CD4-positive, alpha-beta T cell treated with Interferon gamma for 1 hour (primary cell): ENCODE data around the gene MTCL3.

Experiments
- DNase-seq: peaks from one replicate; pipeline ENCODE4 v3.0.0-alpha.2; 2020

Gene MTCL3

GRCh38 chr6:127518710-127519468 lies at the start of gene MTCL3:
Gene MTCL3 (minus strand): TSS chr6:127519335.
- no peak for DNase-seq

DNA sequence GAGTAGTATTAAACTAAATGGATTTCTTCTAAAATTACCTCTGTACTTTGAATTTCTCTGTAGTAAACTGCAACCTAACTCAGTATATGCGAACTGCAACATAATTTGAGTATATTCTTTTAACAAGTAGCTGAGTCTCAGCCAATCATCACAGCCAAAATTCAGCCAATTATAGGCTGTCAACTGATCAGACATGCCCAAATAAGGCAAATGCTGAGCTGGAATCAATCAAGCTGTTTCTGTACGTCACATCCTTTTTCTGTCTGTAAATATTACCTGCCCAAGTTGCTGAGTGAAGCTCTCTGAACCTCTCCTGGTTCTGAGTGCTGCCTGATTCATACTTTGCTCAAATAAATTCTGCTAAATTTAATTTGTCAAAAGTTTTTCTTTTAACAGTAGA lies 48.3 kb upstream of the MTCL3 start:
- DNase-seq: no peak

GRCh38 chr6:127566651-127567050 lies 47.5 kb upstream of the MTCL3 start:
- no peak for DNase-seq

DNA sequence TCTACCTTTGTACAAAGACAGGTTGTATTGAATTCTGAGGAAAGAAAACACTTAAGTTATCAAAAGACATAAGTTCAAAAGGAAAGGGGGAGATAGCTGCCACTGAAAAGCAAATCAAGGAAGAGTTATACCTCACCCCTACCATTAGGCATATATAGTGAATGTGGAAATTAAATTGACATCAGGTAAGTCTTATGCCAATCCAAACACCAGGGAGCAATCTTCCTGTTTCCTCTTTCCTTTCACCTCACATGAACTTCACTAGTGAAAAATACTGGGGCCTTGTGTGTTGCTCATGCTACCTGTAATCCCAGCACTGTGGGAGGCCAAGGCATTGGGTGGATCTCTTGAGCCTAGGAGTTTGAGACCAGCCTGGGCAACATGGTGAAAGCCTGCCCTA lies 47.0 kb upstream of the MTCL3 start:
- no peak for DNase-seq

DNA sequence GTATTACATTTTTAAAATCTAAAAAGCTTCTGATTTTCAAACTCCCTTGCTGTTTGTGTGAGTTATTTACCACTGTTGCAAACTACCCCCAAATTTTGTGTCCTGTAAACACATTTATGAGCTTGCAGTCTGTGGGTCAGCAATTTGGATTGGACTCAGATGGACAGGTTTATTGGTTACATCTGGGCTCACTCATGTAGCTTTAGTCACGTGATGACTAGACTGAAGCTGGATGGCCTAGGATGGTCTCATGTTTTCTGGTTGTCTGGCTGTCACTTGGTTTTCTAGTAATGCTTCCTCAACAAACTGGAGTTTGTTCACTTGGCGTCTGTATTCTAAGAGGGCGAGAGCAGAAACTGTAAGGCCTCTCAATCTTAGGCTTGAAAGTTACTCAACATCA lies 45.6 kb upstream of the MTCL3 start:
- DNase-seq: no peak

- no peak for DNase-seq
Measured at GRCh38 chr6:127561660-127562059, 42.5 kb upstream of the MTCL3 start.

- no peak for DNase-seq
Measured at GRCh38 chr6:127554435-127555006, 35.4 kb upstream of the MTCL3 start.

DNA sequence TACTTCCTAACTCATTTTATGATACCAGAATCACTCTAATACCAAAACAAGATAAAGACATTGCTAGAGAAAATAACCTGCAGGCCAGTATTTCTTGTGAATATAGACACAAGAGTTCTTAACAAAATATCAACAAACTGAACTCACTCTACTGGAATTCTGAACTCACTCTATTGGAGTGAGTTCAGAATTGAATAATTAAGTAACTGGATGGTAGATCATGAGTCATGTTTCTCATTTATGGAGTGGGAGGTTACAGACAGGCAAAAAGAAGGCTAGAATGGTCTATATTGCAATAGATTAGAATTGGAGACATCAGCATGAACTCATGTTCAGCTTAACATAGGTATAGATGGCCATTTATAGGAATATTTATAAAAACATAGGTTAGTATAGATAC lies 31.3 kb upstream of the MTCL3 start:
- DNase-seq: no peak

DNA sequence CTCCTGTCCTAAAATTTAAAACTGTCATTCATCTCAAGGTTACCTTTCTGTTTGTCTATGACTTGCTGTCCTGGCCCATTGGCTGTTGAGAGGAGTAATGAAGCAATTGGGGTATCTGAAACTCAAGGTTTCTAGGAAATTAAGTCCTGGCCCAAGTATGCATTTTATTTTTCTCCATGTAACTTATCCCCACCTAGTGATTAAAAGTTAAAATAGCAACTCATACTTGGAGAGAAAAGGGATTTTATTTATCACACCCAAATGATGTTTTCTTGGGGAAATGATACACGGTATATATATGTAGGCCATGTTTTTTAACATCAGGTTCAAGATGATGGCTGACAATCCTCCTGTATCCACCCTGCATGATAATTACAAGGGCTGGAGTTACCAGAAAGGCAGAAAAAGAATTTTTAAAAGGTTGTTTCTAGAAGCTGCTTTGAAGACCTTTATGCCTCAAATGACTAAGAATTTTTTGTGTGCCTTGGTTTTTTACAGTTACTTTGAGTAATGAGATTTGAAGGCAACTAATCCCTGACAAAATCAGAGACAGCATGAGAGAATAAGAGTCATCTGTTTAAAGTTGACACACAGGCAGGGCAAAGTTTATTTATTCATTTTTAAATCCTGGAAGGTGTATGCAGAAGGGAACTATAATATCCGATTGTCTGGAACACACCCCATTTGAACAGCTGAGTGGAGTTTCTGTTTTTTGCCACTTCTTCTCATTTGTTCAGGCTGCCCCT lies 28.9 kb upstream of the MTCL3 start:
- DNase-seq: no peak

GRCh38 chr6:127547215-127547614 lies 28.1 kb upstream of the MTCL3 start:
- DNase-seq: no peak

GRCh38 chr6:127539272-127539671 lies 20.1 kb upstream of the MTCL3 start:
- no peak for DNase-seq

GRCh38 chr6:127538750-127539264 lies 19.7 kb upstream of the MTCL3 start:
- DNase-seq: no peak

DNA sequence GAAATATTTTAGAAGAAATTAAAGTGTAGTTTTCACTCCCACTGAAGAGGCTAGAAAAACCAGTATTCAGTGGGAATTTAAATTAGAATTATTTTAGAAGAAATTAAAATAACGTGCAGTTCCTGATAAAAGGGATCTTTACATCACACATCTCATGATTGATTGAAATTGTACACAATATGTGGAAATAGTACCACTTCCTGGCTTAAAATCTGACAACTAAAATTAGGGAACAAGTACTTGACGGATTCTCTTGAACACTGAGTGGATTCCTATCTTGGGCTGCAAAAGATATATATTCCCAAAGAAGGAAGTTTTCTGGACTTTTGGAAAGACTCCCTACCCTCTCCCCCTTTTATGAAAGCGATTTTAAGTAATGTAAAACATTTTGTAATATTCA lies 14.6 kb upstream of the MTCL3 start:
- DNase-seq: no peak

DNA sequence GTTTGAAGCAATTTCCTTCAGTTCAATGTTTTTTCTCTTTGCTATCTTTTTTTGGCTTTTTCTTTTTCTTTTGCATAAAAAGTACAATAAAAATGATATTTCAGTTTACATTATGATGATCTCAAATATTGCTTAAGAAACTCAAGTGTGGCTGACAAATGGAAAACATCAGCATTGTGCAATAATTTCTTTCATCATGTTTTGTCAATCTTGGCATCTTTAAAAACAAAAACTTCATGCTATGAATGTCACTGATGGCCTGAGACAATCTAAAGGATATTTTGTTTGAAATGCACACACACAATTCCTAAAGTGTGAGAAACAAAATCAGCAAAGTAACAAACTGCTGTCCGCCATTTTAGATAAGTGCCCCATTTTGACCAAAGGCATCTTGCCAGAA lies 13.9 kb upstream of the MTCL3 start:
- no peak for DNase-seq

DNA sequence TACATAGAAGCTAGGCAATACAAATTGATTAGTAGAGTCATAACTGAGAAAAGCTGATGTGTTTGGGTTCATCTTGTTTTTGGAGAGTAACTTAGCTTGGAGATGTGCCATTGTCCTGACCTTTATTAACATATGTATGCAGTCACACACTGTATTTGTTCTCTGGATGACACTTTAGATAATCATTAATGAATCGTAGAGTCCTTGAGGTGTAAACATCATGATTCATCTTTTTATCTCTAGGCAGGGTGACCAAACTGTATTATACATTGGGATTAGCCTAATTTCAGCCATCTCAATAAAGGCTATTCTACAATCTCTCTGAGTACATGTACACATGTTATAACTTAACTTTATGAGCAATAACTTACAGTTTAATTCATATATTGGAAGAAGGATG lies 3.6 kb upstream of the MTCL3 start:
- no peak for DNase-seq

DNA sequence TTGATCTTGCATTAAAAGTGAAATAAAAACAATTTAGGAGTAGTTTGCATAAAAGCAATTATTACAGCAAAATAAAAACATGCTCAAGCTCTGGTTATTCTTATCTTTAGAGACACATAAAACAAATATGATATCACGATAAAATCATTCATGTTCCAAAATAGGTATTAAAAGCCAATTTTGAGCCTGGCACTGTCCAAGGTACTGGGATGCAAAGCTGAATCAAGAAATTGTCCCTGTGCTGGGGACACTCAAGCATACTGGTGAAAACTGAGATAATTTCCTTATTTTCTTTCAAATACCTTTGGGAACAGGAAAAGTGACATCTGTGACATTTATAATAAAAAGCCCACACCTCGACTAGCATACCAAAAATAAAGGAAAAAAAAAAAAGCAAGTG lies 931 bp upstream of the MTCL3 start:
- no peak for DNase-seq

- DNase-seq: no peak
Measured at GRCh38 chr6:127519469-127519785, 292 bp upstream of the MTCL3 start.

- DNase-seq: no peak
Measured at GRCh38 chr6:127518191-127518709, 885 bp downstream of the MTCL3 start.

DNA sequence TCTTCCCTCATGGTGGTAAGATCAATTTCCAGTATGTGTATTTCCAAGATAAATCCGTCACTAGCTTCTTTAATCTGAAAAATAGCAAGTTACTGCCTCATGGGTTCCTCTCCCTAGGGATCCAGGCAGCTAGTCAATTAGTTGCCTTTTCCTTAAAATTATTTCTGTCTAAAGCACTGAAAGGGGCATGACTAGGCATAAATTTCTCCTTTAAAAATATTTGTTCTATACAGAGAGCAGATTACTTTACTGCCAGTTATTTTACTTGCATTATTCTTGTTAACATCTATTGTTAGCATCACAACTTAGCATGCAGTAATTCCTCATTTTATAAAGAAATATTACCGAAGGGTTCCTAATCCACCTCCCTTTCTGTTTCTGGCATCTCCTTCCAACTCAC lies 1.4 kb downstream of the MTCL3 start:
- DNase-seq: no peak

DNA sequence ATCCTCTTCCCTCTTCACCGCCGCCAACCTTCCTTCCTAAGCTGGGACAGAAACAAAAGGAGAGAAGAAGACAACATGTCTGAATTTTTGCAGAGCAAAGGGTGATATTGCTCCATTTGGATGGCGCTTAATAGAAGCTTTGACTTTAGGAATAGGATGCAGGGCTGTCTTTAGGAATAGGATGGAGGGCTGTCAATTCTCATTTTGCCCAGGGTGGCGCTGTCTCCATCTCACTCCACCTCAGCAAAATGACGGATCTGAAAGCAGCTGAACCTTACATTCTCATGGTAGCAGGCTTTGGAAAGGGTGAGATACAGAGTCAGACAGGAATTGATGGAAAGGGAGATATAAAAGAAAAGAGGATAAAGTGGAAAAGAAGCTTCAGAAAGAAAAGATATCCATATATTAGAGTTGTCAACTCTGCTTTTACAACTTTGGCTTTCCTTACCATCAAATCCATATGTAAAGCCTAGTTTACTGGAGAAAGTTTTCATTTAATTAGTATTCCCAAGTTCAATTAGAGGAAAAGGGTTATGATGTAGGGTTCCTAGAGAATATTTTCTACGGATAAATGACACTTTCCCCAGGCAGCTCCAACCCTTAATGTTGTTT lies 2.4 kb downstream of the MTCL3 start:
- peak; percentile 20 for DNase-seq

- peak; percentile 43 for DNase-seq
Measured at GRCh38 chr6:127515794-127516661, 3.1 kb downstream of the MTCL3 start.

DNA sequence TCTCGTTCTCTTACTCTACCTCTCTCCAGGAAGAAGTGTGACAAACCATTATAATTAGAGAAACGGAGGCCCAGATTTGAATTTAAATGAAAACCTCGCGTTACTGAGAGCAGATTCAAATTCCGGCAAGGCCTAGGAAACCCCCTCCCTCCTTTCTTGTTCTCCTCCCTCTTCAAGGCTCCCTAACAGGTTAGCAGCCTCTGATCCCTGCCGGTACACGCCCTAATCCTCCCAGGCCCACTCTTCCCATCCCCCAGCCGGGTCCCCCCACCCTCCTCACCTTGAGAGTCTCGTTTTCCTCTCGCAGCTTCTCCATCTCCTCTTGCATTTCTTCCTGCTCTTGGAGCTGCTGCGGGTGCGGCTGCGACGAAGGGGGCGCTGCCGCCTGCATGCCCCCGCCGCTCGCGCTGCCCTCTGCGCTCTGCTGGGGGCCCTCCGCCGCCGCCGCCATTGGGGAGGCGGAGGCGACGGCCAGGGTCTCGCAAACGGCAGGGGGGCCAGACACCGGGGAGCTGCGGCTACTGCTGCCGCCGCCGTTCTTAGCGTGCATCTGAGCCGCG lies 3.8 kb downstream of the MTCL3 start:
- peak; percentile 5 for DNase-seq
